ENCODE measurements around the gene CFAP74.

GRCh38 chr1:1877865-1878436 lies 125.6 kb downstream of the CFAP74 start:
- TF ChIP-seq CTCF (IDR thresholded peaks at IDR 0.05), result no peak
- TF ChIP-seq EP300 (IDR thresholded peaks at IDR 0.05), result no peak
- no peak for TF ChIP-seq POLR2A (IDR thresholded peaks at IDR 0.05)

Data from tibial nerve (tissue), 4 donors.